ENCODE results near the gene GRWD1. TPM values are rescaled to one million over a fixed set of nuclear protein-coding genes. Genes with fewer than 3 reads are reported as not detected.

Gene GRWD1
- total RNA-seq, 1 donor from 2014 or later = 77.8 TPM

GRCh38 chr19:48490981-48491792 lies 45.4 kb downstream of the GRWD1 start:
- Mint-ChIP-seq H3K9me3 (no peaks in the 10 kb centered on the region), H3K4me1 (ENCODE audit: low read depth) (peaks cover 22% of the 10 kb centered on the region), H3K27ac (no peak overlapping the region), H3K4me3 (ENCODE audit: low read depth) (no peak overlapping the region), H3K36me3 (ENCODE audit: low read depth) (no peaks in the 10 kb centered on the region), H3K27me3 (ENCODE audit: low read depth) (peaks cover 34% of the 10 kb centered on the region)
- intact Hi-C loops (cut with micrococcal nuclease) = loop anchor here (1.0 kb wide), 1 partner anchor 93 kb away; no protein-coding TSS in a partner anchor
- DNase-seq (ENCODE audit: low spot score) = no peak

- H3K27ac Mint-ChIP-seq = no peak overlapping the region
- H3K4me1 Mint-ChIP-seq (ENCODE audit: low read depth) = peaks cover 22% of the 10 kb centered on the region
- H3K36me3 Mint-ChIP-seq (ENCODE audit: low read depth) = no peaks in the 10 kb centered on the region
- peaks cover 34% of the 10 kb centered on the region for H3K27me3 Mint-ChIP-seq (ENCODE audit: low read depth)
- intact Hi-C loops (cut with micrococcal nuclease) = loop anchor here (2.0 kb wide), 1 partner anchor 23 kb away; the partner anchor contains the start of gene CYTH2
- H3K9me3 Mint-ChIP-seq = no peaks in the 10 kb centered on the region
- no peak for DNase-seq (ENCODE audit: low spot score)
- peak overlapping the region; percentile 3 for H3K4me3 Mint-ChIP-seq (ENCODE audit: low read depth)
These were observed 46.0 kb downstream of the GRWD1 start for GRCh38 chr19:48491793-48492123.

- Mint-ChIP-seq H3K4me3 (ENCODE audit: low read depth) (peak overlapping the region; percentile 72), H3K27me3 (ENCODE audit: low read depth) (peaks cover 40% of the 10 kb centered on the region), H3K4me1 (ENCODE audit: low read depth) (peaks cover 22% of the 10 kb centered on the region), H3K9me3 (no peaks in the 10 kb centered on the region), H3K27ac (peak overlapping the region; percentile 23), H3K36me3 (ENCODE audit: low read depth) (no peaks in the 10 kb centered on the region)
- DNase-seq (ENCODE audit: low spot score) = peak; percentile 80
- intact Hi-C loops (cut with micrococcal nuclease) = loop anchor here (2.0 kb wide), 1 partner anchor 24 kb away; the partner anchor contains the start of gene CYTH2
These were observed 47.3 kb downstream of the GRWD1 start for GRCh38 chr19:48492925-48493717.

- Mint-ChIP-seq H3K36me3 (ENCODE audit: low read depth) (no peaks in the 10 kb centered on the region), H3K4me1 (ENCODE audit: low read depth) (peaks cover 22% of the 10 kb centered on the region), H3K27me3 (ENCODE audit: low read depth) (peaks cover 40% of the 10 kb centered on the region), H3K9me3 (no peaks in the 10 kb centered on the region), H3K4me3 (ENCODE audit: low read depth) (peak overlapping the region; percentile 72), H3K27ac (no peak overlapping the region)
- intact Hi-C loops (cut with micrococcal nuclease) = loop anchor here (2.0 kb wide), 1 partner anchor 25 kb away; the partner anchor contains the start of gene CYTH2
- DNase-seq (ENCODE audit: low spot score) = no peak
These were observed 48.1 kb downstream of the GRWD1 start for GRCh38 chr19:48493718-48494401.

- Mint-ChIP-seq H3K4me3 (ENCODE audit: low read depth) (no peak overlapping the region), H3K27me3 (ENCODE audit: low read depth) (peaks cover 40% of the 10 kb centered on the region), H3K27ac (no peak overlapping the region), H3K36me3 (ENCODE audit: low read depth) (no peaks in the 10 kb centered on the region), H3K9me3 (no peaks in the 10 kb centered on the region), H3K4me1 (ENCODE audit: low read depth) (peaks cover 22% of the 10 kb centered on the region)
- intact Hi-C loops (cut with micrococcal nuclease) = no loop called here
- DNase-seq (ENCODE audit: low spot score) = no peak
These were observed 49.6 kb downstream of the GRWD1 start for GRCh38 chr19:48495396-48495795.

GRCh38 chr19:48496959-48497727 lies 51.4 kb downstream of the GRWD1 start:
- H3K9me3 Mint-ChIP-seq = no peaks in the 10 kb centered on the region
- intact Hi-C loops (cut with micrococcal nuclease) = no loop called here
- H3K36me3 Mint-ChIP-seq (ENCODE audit: low read depth) = no peaks in the 10 kb centered on the region
- H3K4me3 Mint-ChIP-seq (ENCODE audit: low read depth) = no peak overlapping the region
- no peak overlapping the region for H3K27ac Mint-ChIP-seq
- DNase-seq (ENCODE audit: low spot score) = no peak
- H3K4me1 Mint-ChIP-seq (ENCODE audit: low read depth) = peaks cover 17% of the 10 kb centered on the region
- peaks cover 30% of the 10 kb centered on the region for H3K27me3 Mint-ChIP-seq (ENCODE audit: low read depth)

- peaks cover 26% of the 10 kb centered on the region for H3K27me3 Mint-ChIP-seq (ENCODE audit: low read depth)
- no peak overlapping the region for H3K27ac Mint-ChIP-seq
- H3K4me3 Mint-ChIP-seq (ENCODE audit: low read depth) = no peak overlapping the region
- H3K36me3 Mint-ChIP-seq (ENCODE audit: low read depth) = no peaks in the 10 kb centered on the region
- DNase-seq (ENCODE audit: low spot score) = no peak
- H3K4me1 Mint-ChIP-seq (ENCODE audit: low read depth) = peaks cover 11% of the 10 kb centered on the region
- intact Hi-C loops (cut with micrococcal nuclease) = no loop called here
- H3K9me3 Mint-ChIP-seq = no peaks in the 10 kb centered on the region
These were observed 52.2 kb downstream of the GRWD1 start for GRCh38 chr19:48497728-48498594.

- H3K4me3 Mint-ChIP-seq (ENCODE audit: low read depth) = no peak overlapping the region
- no peaks in the 10 kb centered on the region for H3K36me3 Mint-ChIP-seq (ENCODE audit: low read depth)
- H3K27me3 Mint-ChIP-seq (ENCODE audit: low read depth) = peaks cover 26% of the 10 kb centered on the region
- no peak overlapping the region for H3K27ac Mint-ChIP-seq
- no peaks in the 10 kb centered on the region for H3K9me3 Mint-ChIP-seq
- intact Hi-C loops (cut with micrococcal nuclease) = no loop called here
- peaks cover 10% of the 10 kb centered on the region for H3K4me1 Mint-ChIP-seq (ENCODE audit: low read depth)
- no peak for DNase-seq (ENCODE audit: low spot score)
These were observed 53.0 kb downstream of the GRWD1 start for GRCh38 chr19:48498595-48499311.

- Mint-ChIP-seq H3K4me3 (ENCODE audit: low read depth) (no peak overlapping the region), H3K36me3 (ENCODE audit: low read depth) (no peaks in the 10 kb centered on the region), H3K9me3 (no peaks in the 10 kb centered on the region), H3K4me1 (ENCODE audit: low read depth) (peaks cover 10% of the 10 kb centered on the region), H3K27me3 (ENCODE audit: low read depth) (peaks cover 21% of the 10 kb centered on the region), H3K27ac (no peak overlapping the region)
- intact Hi-C loops (cut with micrococcal nuclease) = no loop called here
- DNase-seq (ENCODE audit: low spot score) = no peak
These were observed 53.7 kb downstream of the GRWD1 start for GRCh38 chr19:48499316-48500090.

- Mint-ChIP-seq H3K4me1 (ENCODE audit: low read depth) (peaks cover 6% of the 10 kb centered on the region), H3K27ac (no peak overlapping the region), H3K27me3 (ENCODE audit: low read depth) (peaks cover 6% of the 10 kb centered on the region), H3K9me3 (no peaks in the 10 kb centered on the region), H3K36me3 (ENCODE audit: low read depth) (no peaks in the 10 kb centered on the region), H3K4me3 (ENCODE audit: low read depth) (peak overlapping the region; percentile 55)
- no peak for DNase-seq (ENCODE audit: low spot score)
- intact Hi-C loops (cut with micrococcal nuclease) = no loop called here
These were observed 55.2 kb downstream of the GRWD1 start for GRCh38 chr19:48500830-48501493.
